Liver (tissue), 9 donors: ENCODE results near the gene PRKD1. TPM values are rescaled to one million over a fixed set of nuclear protein-coding genes. Genes with fewer than 3 reads are reported as not detected.

Source experiments
- DNase-seq: peaks from one replicate; pipeline ENCODE4 v3.0.0-alpha.2; 2017; ENCODE audit warnings: low spot score
- H3K27ac ChIP-seq, 2 donors: one replicate each; pipeline ENCODE4 v1.7.0; 2013; ENCODE audit warnings: inconsistent platforms in 2 of 2, low read length in 2 of 2, control low read depth in 1 of 2, low read depth in 1 of 2, mild to moderate bottlenecking in 1 of 2
- H3K27me3 ChIP-seq, 4 donors: one replicate each; pipeline versions ENCODE4 v1.6.1 to v1.7.0; 2013; ENCODE audit warnings: low read length in 3 of 4, inconsistent platforms in 1 of 4, mild to moderate bottlenecking in 1 of 4, moderate library complexity in 1 of 4; ENCODE audit not compliant: control insufficient read depth in 4 of 4, insufficient read depth in 4 of 4
- H3K36me3 ChIP-seq, 4 donors: one replicate each; pipeline versions ENCODE4 v1.6.1 to v1.7.0; 2013; ENCODE audit warnings: low read length in 3 of 4, mild to moderate bottlenecking in 3 of 4, low read depth in 1 of 4, moderate library complexity in 1 of 4; ENCODE audit not compliant: control insufficient read depth in 4 of 4, insufficient read depth in 3 of 4
- H3K4me1 ChIP-seq, 4 donors: one replicate each; pipeline versions ENCODE4 v1.6.1 to v1.7.0; 2013; ENCODE audit warnings: low read length in 3 of 4, mild to moderate bottlenecking in 3 of 4, moderate library complexity in 1 of 4; ENCODE audit not compliant: control insufficient read depth in 4 of 4, insufficient read depth in 4 of 4
- H3K4me3 ChIP-seq, 3 donors: one replicate each; pipeline versions ENCODE4 v1.6.1 to v1.7.0; 2013; ENCODE audit warnings: low read length in 3 of 3, control low read depth in 1 of 3, low read depth in 1 of 3, mild to moderate bottlenecking in 1 of 3
- H3K9ac ChIP-seq, 2 donors: one replicate each; pipeline ENCODE4 v1.7.0; 2013; ENCODE audit warnings: low read length in 2 of 2, mild to moderate bottlenecking in 2 of 2, moderate library complexity in 2 of 2, control low read depth in 1 of 2, low read depth in 1 of 2
- H3K9me3 ChIP-seq, 4 donors: one replicate each; pipeline versions ENCODE4 v1.6.1 to v1.7.0; 2013; ENCODE audit warnings: low read length in 3 of 4; ENCODE audit not compliant: control insufficient read depth in 4 of 4
- CTCF ChIP-seq: fragments of 150-350 bp; IDR thresholded peaks from 2 replicates; pipeline ENCODE4 v1.5.1; 2017; ENCODE audit warnings: improper control_type of control experiment, low read depth, low read length; ENCODE audit not compliant: missing input control
- GABPA ChIP-seq, 2 donors: IDR thresholded peaks in 1 of 2; conservative IDR thresholded peaks in 1 of 2; 2 replicates each; pipeline ENCODE4 v1.6.1; 2016; ENCODE audit warnings: antibody characterized with exemption in 2 of 2, mild to moderate bottlenecking in 1 of 2, moderate library complexity in 1 of 2
- HNF4G ChIP-seq: IDR thresholded peaks from 2 replicates; pipeline ENCODE4 v1.6.1; 2016; ENCODE audit warnings: antibody characterized with exemption
- NR2F2 ChIP-seq: IDR thresholded peaks from 2 replicates; pipeline ENCODE4 v1.6.1; 2016; ENCODE audit warnings: antibody characterized with exemption
- RXRA ChIP-seq, 2 donors: IDR thresholded peaks; 2 replicates each; pipeline ENCODE4 v1.6.1; 2017 to 2018; ENCODE audit warnings: antibody characterized with exemption in 2 of 2, mild to moderate bottlenecking in 1 of 2
- SP1 ChIP-seq: IDR thresholded peaks from 2 replicates; pipeline ENCODE4 v1.6.1; 2018; ENCODE audit warnings: antibody characterized with exemption, mild to moderate bottlenecking
- WGBS: extraction: QIAGEN DNeasy Blood & Tissue Kit; methylation state at CpG from one replicate; pipeline ENCODE4 v1.1.7; 2013; 5-methylcytosine and 5-hydroxymethylcytosine counted together
- polyA plus RNA-seq, 2 donors: library from polyadenylated mRNA; stranded (reverse) in 1 of 2; unstranded in 1 of 2; fragments of 200-250 nt in 1 of 2; fragments of >200 nt in 1 of 2; fragmentation: Nextera tagmentation in 1 of 2; extraction: Ambion mirVana in 1 of 2; gene quantifications; one replicate each; pipeline versions ENCODE4 v1.2.1 to v1.2.3, GENCODE V29; 2013 to 2015
- total RNA-seq, 2 donors: library from RNA; depleted of rRNA; stranded (reverse); fragments of >200 nt; gene quantifications; one replicate each; pipeline ENCODE4 v1.2.3, GENCODE V29; 2014
- TF ChIP-seq, protein P1 (sequence below): IDR thresholded peaks from 2 replicates; pipeline ENCODE4 v1.6.1; 2016; ENCODE audit warnings: antibody characterized with exemption
- donor health status: healthy.
- donor health status: healthy.
- donor health status: healthy.
- donor health status: healthy.
- donor health status: healthy.

PRKD1 gene
- total and polyA plus RNA-seq, 4 donors: 0.85 to 5.0 (median 0.99) TPM

GRCh38 chr14:29652571-29652970 is 275.1 kb downstream of the PRKD1 start (continued):
- no peak for TF ChIP-seq RXRA (IDR thresholded peaks at IDR 0.05)

- WGBS: 89% methylated on average over 4 of the region's 4 CpGs
- peaks cover 0 to 3% (median 0%) of the 10 kb centered on the region in 4 donors for H3K9me3 ChIP-seq
- DNase-seq: no peak
- H3K4me1 ChIP-seq: no peaks in the 10 kb centered on the region
- TF ChIP-seq HNF4G (no peak), GABPA (IDR thresholded peaks at IDR 0.05 in 1 of 2, conservative IDR thresholded peaks at IDR 0.05 in 1 of 2) (no peak), CTCF (no peak)
- no peaks in the 10 kb centered on the region for H3K36me3 ChIP-seq
- H3K27ac ChIP-seq: no peak overlapping the region
- no peak overlapping the region for H3K9ac ChIP-seq
- H3K27me3 ChIP-seq: no peaks in the 10 kb centered on the region
- no peak overlapping the region for H3K4me3 ChIP-seq
These were observed 276.9 kb downstream of the PRKD1 start for GRCh38 chr14:29650554-29651269.

DNA sequence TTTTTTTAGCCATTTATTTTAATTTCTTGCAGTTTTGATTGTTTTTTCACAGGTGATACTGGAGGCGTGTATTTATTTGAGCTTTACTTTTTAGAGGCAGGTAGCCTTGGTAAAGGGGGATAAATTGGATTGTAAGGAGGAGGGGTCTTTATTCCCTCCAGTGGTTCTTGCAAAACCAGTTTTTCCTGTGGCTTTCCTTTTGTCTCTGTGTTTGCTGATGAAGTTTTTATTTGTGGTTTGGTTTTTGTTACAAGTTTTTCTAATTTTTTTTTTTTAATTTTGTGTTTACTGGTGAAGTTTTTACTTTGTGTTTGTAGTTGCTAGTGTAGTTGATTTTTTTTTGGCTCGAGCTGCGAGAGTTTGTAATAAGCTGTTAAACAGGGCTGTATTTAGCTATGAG is 278.5 kb downstream of the PRKD1 start:
- DNase-seq: no peak
- H3K27me3 ChIP-seq: no peaks in the 10 kb centered on the region
- H3K36me3 ChIP-seq: no peaks in the 10 kb centered on the region
- no peaks in the 10 kb centered on the region for H3K4me1 ChIP-seq
- WGBS: 93% methylated on average over 3 of the region's 3 CpGs
- peaks cover 0 to 3% (median 0%) of the 10 kb centered on the region in 4 donors for H3K9me3 ChIP-seq
- no peak overlapping the region for H3K4me3 ChIP-seq
- no peak overlapping the region for H3K27ac ChIP-seq
- H3K9ac ChIP-seq: no peak overlapping the region
- TF ChIP-seq SP1: no peak
- TF ChIP-seq, protein P1, sequence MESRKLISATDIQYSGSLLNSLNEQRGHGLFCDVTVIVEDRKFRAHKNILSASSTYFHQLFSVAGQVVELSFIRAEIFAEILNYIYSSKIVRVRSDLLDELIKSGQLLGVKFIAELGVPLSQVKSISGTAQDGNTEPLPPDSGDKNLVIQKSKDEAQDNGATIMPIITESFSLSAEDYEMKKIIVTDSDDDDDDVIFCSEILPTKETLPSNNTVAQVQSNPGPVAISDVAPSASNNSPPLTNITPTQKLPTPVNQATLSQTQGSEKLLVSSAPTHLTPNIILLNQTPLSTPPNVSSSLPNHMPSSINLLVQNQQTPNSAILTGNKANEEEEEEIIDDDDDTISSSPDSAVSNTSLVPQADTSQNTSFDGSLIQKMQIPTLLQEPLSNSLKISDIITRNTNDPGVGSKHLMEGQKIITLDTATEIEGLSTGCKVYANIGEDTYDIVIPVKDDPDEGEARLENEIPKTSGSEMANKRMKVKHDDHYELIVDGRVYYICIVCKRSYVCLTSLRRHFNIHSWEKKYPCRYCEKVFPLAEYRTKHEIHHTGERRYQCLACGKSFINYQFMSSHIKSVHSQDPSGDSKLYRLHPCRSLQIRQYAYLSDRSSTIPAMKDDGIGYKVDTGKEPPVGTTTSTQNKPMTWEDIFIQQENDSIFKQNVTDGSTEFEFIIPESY: no peak

DNA sequence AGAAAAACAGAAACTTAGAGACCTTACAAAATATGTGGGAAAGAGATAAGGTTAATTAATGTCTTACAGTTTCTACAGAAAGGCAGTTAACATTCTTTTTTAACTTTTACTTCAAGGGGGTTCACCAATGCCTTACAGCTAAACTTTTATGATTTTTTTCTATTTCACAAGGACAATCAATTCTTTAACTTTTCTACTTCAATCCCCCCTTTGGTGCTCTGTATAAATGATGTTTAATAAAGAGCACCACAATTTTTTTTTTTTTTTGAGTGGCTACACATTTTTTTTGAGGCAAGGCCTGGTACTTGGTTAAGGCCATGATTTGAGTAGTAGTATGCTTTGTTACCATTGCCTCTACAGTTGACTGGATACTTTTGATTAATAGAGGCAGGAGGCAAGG is 279.6 kb downstream of the PRKD1 start:
- no peaks in the 10 kb centered on the region for H3K27me3 ChIP-seq
- H3K36me3 ChIP-seq: no peaks in the 10 kb centered on the region
- peaks cover 0 to 3% (median 0%) of the 10 kb centered on the region in 4 donors for H3K4me1 ChIP-seq
- DNase-seq: no peak
- H3K4me3 ChIP-seq: no peak overlapping the region
- peaks cover 0 to 3% (median 0%) of the 10 kb centered on the region in 4 donors for H3K9me3 ChIP-seq
- TF ChIP-seq NR2F2: no peak
- no peak overlapping the region for H3K27ac ChIP-seq
- H3K9ac ChIP-seq: no peak overlapping the region
